H1 (cell line): ENCODE measurements around the gene ZFAND3. TPM values are rescaled to one million over a fixed set of nuclear protein-coding genes. Genes with fewer than 3 reads are reported as not detected.

Experiments
- CTCF ChIA-PET: fragments of 300-600 bp; sonication (Branson Sonifier 250); formaldehyde crosslinking; loops from one replicate; lab custom pipeline; 2021; ENCODE audit not compliant: partially characterized antibody; lab: Charles Lee
- POLR2A ChIA-PET: fragments of 300-600 bp; sonication (Branson Sonifier 250); formaldehyde crosslinking; loops from one replicate; lab custom pipeline; 2021; ENCODE audit warnings: inconsistent platforms; ENCODE audit not compliant: partially characterized antibody; lab: Charles Lee
- DNase-seq, 2 experiments: peaks; one replicate each; pipeline versions ENCODE4 v3.0.0 to v3.0.0-alpha.2; 2010 to 2022; ENCODE audit warnings: low spot score in 2 of 2, low read depth in 1 of 2, mixed read lengths in 1 of 2
- FAIRE-seq: peaks from 2 replicates; lab custom pipeline; 2011; peaks lifted over from hg19 to GRCh38; lab: Jason Lieb, UNC
- H2AFZ ChIP-seq: 2 replicates; pipeline ENCODE4 v1.8.1; 2012; ENCODE audit warnings: low read length, inconsistent platforms
- H2AK5ac ChIP-seq: 2 replicates; pipeline ENCODE4 v1.6.1; 2013; ENCODE audit warnings: low read depth, low read length
- H2BK120ac ChIP-seq: replicated peaks from 2 replicates; pipeline ENCODE3; 2013; ENCODE audit warnings: low read depth, low read length, inconsistent platforms
- H2BK12ac ChIP-seq: 2 replicates; pipeline ENCODE4 v1.6.1; 2013; ENCODE audit warnings: low read depth, low read length
- H2BK15ac ChIP-seq: 2 replicates; pipeline ENCODE4 v1.6.1; 2013; ENCODE audit warnings: low read length
- H2BK20ac ChIP-seq: 2 replicates; pipeline ENCODE4 v1.6.1; 2013; ENCODE audit warnings: low read length
- H2BK5ac ChIP-seq: 2 replicates; pipeline ENCODE4 v1.6.1; 2013; ENCODE audit warnings: low read depth, low read length
- H3K14ac ChIP-seq: 2 replicates; pipeline ENCODE4 v1.6.1; 2013; ENCODE audit warnings: inconsistent platforms; ENCODE audit not compliant: insufficient read length
- H3K18ac ChIP-seq: 2 replicates; pipeline ENCODE4 v1.6.1; 2013; ENCODE audit warnings: low read length; ENCODE audit errors: extremely low read depth
- H3K23ac ChIP-seq: 2 replicates; pipeline ENCODE4 v1.6.1; 2013; ENCODE audit warnings: inconsistent platforms; ENCODE audit not compliant: insufficient read length
- H3K23me2 ChIP-seq: 2 replicates; pipeline ENCODE4 v1.6.1; 2013; ENCODE audit warnings: low read depth, low read length
- H3K27ac ChIP-seq: 2 replicates; pipeline ENCODE4 v1.6.1; 2011; ENCODE audit warnings: low read depth, low read length, inconsistent platforms
- H3K27me3 ChIP-seq, 4 experiments: replicated peaks in 1 of 4; 1 replicate in 1 of 4; 2 replicates in 3 of 4; pipeline versions ENCODE4 v1.6.1 to v1.8.1; 2011 to 2013; ENCODE audit warnings: low read length in 3 of 4, mild to moderate bottlenecking in 3 of 4, inconsistent platforms in 2 of 4, mixed read lengths in 2 of 4, moderate library complexity in 1 of 4; ENCODE audit not compliant: control insufficient read depth in 3 of 4, insufficient read depth in 3 of 4; ENCODE audit errors: extremely low read depth in 1 of 4
- H3K36me3 ChIP-seq, 4 experiments: 2 replicates each; pipeline versions ENCODE4 v1.6.1 to v1.8.1; 2011 to 2013; ENCODE audit warnings: mild to moderate bottlenecking in 4 of 4, low read length in 3 of 4, moderate library complexity in 2 of 4, control low read depth in 1 of 4, inconsistent platforms in 1 of 4; ENCODE audit not compliant: insufficient read depth in 4 of 4, control insufficient read depth in 2 of 4
- H3K4ac ChIP-seq: replicated peaks from 2 replicates; pipeline ENCODE3; 2013; ENCODE audit warnings: low read length, low read depth, mixed read lengths, inconsistent platforms; ENCODE audit not compliant: insufficient read length
- H3K4me1 ChIP-seq, 4 experiments: replicated peaks in 1 of 4; 1 replicate in 1 of 4; 2 replicates in 3 of 4; pipeline versions ENCODE4 v1.6.1 to v1.8.1; 2011 to 2013; ENCODE audit warnings: low read length in 3 of 4, inconsistent platforms in 2 of 4, mixed read lengths in 1 of 4; ENCODE audit not compliant: insufficient read depth in 4 of 4, control insufficient read depth in 3 of 4
- H3K4me2 ChIP-seq, 2 experiments: 2 replicates each; pipeline versions ENCODE4 v1.6.1 to v1.8.1; 2011 to 2013; ENCODE audit warnings: low read depth in 2 of 2, low read length in 2 of 2, control low read depth in 1 of 2, inconsistent platforms in 1 of 2, mild to moderate bottlenecking in 1 of 2; ENCODE audit not compliant: insufficient read depth in 1 of 2
- H3K4me3 ChIP-seq, 4 experiments: fragments of 200-600, 300-600 bp in 1 of 4; sonication (generic), shearing (Covaris generic), sonication (Bioruptor Twin) in 1 of 4; 2 replicates each; pipeline versions ENCODE4 v1.5.1 to v1.8.1; 2011 to 2016; ENCODE audit warnings: low read length in 4 of 4, low read depth in 3 of 4, control low read depth in 2 of 4, inconsistent platforms in 2 of 4, mild to moderate bottlenecking in 2 of 4, mixed read lengths in 1 of 4, moderate library complexity in 1 of 4; ENCODE audit not compliant: insufficient read depth in 2 of 4; ENCODE audit errors: extremely low read depth in 1 of 4
- H3K56ac ChIP-seq: replicated peaks from 2 replicates; pipeline ENCODE3; 2013; ENCODE audit warnings: low read depth, mild to moderate bottlenecking, mixed read lengths, low read length, inconsistent platforms; ENCODE audit not compliant: insufficient read length
- H3K79me1 ChIP-seq: 2 replicates; pipeline ENCODE4 v1.6.1; 2013; ENCODE audit warnings: low read depth, low read length, control low read depth
- H3K79me2 ChIP-seq, 2 experiments: 2 replicates each; pipeline versions ENCODE4 v1.6.1 to v1.8.1; 2012 to 2013; ENCODE audit warnings: low read length in 2 of 2, mild to moderate bottlenecking in 2 of 2, inconsistent platforms in 1 of 2; ENCODE audit not compliant: insufficient read depth in 2 of 2, control insufficient read depth in 1 of 2
- H3K9ac ChIP-seq, 4 experiments: replicated peaks in 1 of 4; 1 replicate in 1 of 4; 2 replicates in 3 of 4; pipeline versions ENCODE4 v1.6.1 to v1.8.1; 2011 to 2013; ENCODE audit warnings: low read depth in 3 of 4, low read length in 3 of 4, control low read depth in 2 of 4, mild to moderate bottlenecking in 2 of 4, moderate library complexity in 2 of 4, inconsistent platforms in 1 of 4; ENCODE audit errors: extremely low read depth in 1 of 4
- H3K9me3 ChIP-seq, 2 experiments: 2 replicates each; pipeline versions ENCODE4 v1.6.1 to v1.8.1; 2012 to 2013; ENCODE audit warnings: mild to moderate bottlenecking in 2 of 2, moderate library complexity in 2 of 2, control low read depth in 1 of 2, inconsistent platforms in 1 of 2, low read depth in 1 of 2, low read length in 1 of 2, mixed read lengths in 1 of 2; ENCODE audit not compliant: insufficient read depth in 2 of 2
- H4K20me1 ChIP-seq, 2 experiments: replicated peaks in 1 of 2; 2 replicates each; pipeline versions ENCODE3 to v1.8.1; 2011 to 2013; ENCODE audit warnings: inconsistent platforms in 2 of 2, low read length in 2 of 2, mild to moderate bottlenecking in 1 of 2; ENCODE audit not compliant: insufficient read depth in 2 of 2, control insufficient read depth in 1 of 2
- H4K5ac ChIP-seq: 2 replicates; pipeline ENCODE4 v1.6.1; 2013; ENCODE audit warnings: low read length, low read depth, mixed read lengths, inconsistent platforms; ENCODE audit not compliant: insufficient read length
- H4K8ac ChIP-seq: 2 replicates; pipeline ENCODE4 v1.8.0; 2013; ENCODE audit warnings: mild to moderate bottlenecking, moderate library complexity, low read length, inconsistent platforms; ENCODE audit not compliant: insufficient read depth; ENCODE audit errors: extremely low read depth
- H4K91ac ChIP-seq: replicated peaks from 2 replicates; pipeline ENCODE3; 2013; ENCODE audit warnings: low read length, mixed read lengths, inconsistent platforms; ENCODE audit not compliant: insufficient read length
- ASH2L ChIP-seq: fragments of 200-600, 300-600 bp; sonication (generic); IDR thresholded peaks from one replicate; pipeline ENCODE4 v1.7.1; 2017; ENCODE audit warnings: low read length
- ATF2 ChIP-seq: IDR thresholded peaks from 2 replicates; pipeline ENCODE4 v1.6.1; 2012; ENCODE audit warnings: low read length, inconsistent platforms
- ATF3 ChIP-seq: IDR thresholded peaks from 2 replicates; pipeline ENCODE4 v1.6.1; 2011; ENCODE audit warnings: low read depth, mild to moderate bottlenecking, low read length; ENCODE audit not compliant: insufficient read depth
- HDAC6 ChIP-seq: IDR thresholded peaks from one replicate; pipeline ENCODE4 v1.7.1; 2012; ENCODE audit warnings: low read depth, mild to moderate bottlenecking, inconsistent platforms, low read length, moderate library complexity
- RFX5 ChIP-seq: IDR thresholded peaks from 2 replicates; pipeline ENCODE4 v1.6.1; 2011; ENCODE audit warnings: low read depth, low read length, improper control_type of control experiment, borderline replicate concordance
- SAP30 ChIP-seq: fragments of 300-600 bp; sonication (generic); IDR thresholded peaks from 2 replicates; pipeline ENCODE4 v1.7.1; 2012; ENCODE audit warnings: low read length, moderate library complexity, mild to moderate bottlenecking, inconsistent platforms; ENCODE audit not compliant: insufficient read depth, insufficient replicate concordance
- ZNF274 ChIP-seq: IDR thresholded peaks from 2 replicates; pipeline ENCODE4 v1.7.0; 2012; ENCODE audit warnings: low read length, borderline replicate concordance; ENCODE audit errors: extremely low read depth
- WGBS, 2 experiments: shearing (Covaris generic) in 1 of 2; methylation state at CpG; one replicate each; pipeline versions ENCODE4 v1.1.6 to v1.1.7; 2013 to 2015; ENCODE audit warnings: low lambda C conversion rate in 2 of 2, mixed read lengths in 2 of 2, inconsistent platforms in 1 of 2, low coverage in 1 of 2, missing lambda C conversion rate in 1 of 2; ENCODE audit not compliant: insufficient replicate concordance in 2 of 2, insufficient coverage in 1 of 2, insufficient read length in 1 of 2; ENCODE audit errors: extremely low coverage in 1 of 2, missing lambda C conversion rate in 1 of 2; 5-methylcytosine and 5-hydroxymethylcytosine counted together
- polyA plus RNA-seq, 7 experiments: library from polyadenylated mRNA; depleted of rRNA in 3 of 7; stranded (reverse) in 5 of 7; unstranded in 2 of 7; fragments of >200 nt in 5 of 7; fragments of 200-250 nt in 2 of 7; gene quantifications; 1 replicate in 5 of 7; 2 replicates in 1 of 7; 4 replicates in 1 of 7; pipeline versions ENCODE4 v1.2.1 to v1.2.3, GENCODE V29; 2011 to 2013; ENCODE audit warnings: missing spikeins in 2 of 7, mixed read lengths in 2 of 7
- total RNA-seq: library from RNA; stranded (reverse); fragmentation: NEBNext Ultra II Directional; extraction: Animal tissue kit (Norgen Biotek cat#: 25700); gene quantifications from 2 replicates; pipeline ENCODE4 v1.2.1, GENCODE V29; 2021

The ZFAND3 gene
- total and polyA plus RNA-seq, 2 of the 8 experiments (the other 6 are each of a cell fraction or from before 2014, with no cell fraction given) = 13.0 to 51.3 TPM

DNA sequence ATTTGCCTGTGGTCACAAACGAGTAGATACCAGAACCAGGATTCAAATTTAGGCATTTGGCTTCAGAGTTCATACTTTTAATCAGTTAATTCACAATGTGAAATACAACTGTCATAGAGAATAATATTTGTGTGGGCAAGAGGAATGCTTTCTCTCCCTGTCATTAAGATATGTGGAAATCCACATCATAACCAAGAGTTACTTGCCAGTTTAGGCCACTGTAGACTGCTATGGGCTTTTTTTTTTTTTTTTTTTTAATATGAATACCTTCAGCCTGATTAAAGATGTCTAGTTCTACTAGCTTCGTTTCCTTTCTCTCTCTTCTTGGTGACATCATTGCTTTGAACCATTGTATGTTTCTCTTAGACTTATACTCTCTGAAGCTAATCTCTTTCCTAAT is 244.9 kb downstream of the ZFAND3 start:
- TF ChIP-seq RFX5 (no peak), ATF3 (no peak), SAP30 (no peak), ATF2 (no peak), HDAC6 (no peak), ASH2L (no peak), ZNF274 (no peak)
- Histone ChIP-seq H3K4ac (no peak overlapping the region), H3K4me3 (no peak overlapping the region), H2BK20ac (no peak overlapping the region), H3K36me3 (peaks cover 5 to 14% (median 13%) of the 10 kb centered on the region in 4 experiments; a peak in 7 of 8 replicates), H4K20me1 (peaks cover 0 to 2% of the 10 kb centered on the region in 2 experiments), H3K56ac (no peak overlapping the region), H3K79me1 (no peaks in the 10 kb centered on the region), H3K27ac (no peak overlapping the region), H4K5ac (no peak overlapping the region), H3K9me3 (no peaks in the 10 kb centered on the region), H3K4me1 (peaks cover 0 to 2% (median 0%) of the 10 kb centered on the region in 4 experiments; a peak in 2 of 7 replicates), H3K9ac (no peak overlapping the region), H4K8ac (no peak overlapping the region), H3K14ac (no peak overlapping the region), H2BK5ac (no peak overlapping the region), H3K23ac (no peak overlapping the region), H2BK15ac (no peak overlapping the region), H4K91ac (no peak overlapping the region), H2BK120ac (no peak overlapping the region), H2AFZ (no peak overlapping the region), H3K18ac (no peak overlapping the region), H2BK12ac (no peak overlapping the region), H3K27me3 (no peaks in the 10 kb centered on the region), H3K4me2 (no peak overlapping the region), H2AK5ac (no peak overlapping the region), H3K79me2 (no peaks in the 10 kb centered on the region), H3K23me2 (no peaks in the 10 kb centered on the region)
- no peak for FAIRE-seq
- 94% methylated on average over 2 of the region's 2 CpGs; no CpG with 5 or more reads in 1 of the 2 experiments for WGBS, 2 experiments
- DNase-seq = no peak
- CTCF ChIA-PET = interaction anchor here (1.4 kb wide), 1 partner anchor 30 kb away, joined by 4 read pairs; no protein-coding TSS in a partner anchor
- POLR2A ChIA-PET = no interaction called here
